K562 (cell line): Measurements from ENCODE around the gene NCOA6. TPM values are rescaled to one million over a fixed set of nuclear protein-coding genes. Genes with fewer than 3 reads are reported as not detected.

Source experiments
- GABPB2 ChIP-seq: fragments of 250-450 bp; sonication (Bioruptor Pico); conservative IDR thresholded peaks from 2 replicates; pipeline ENCODE4 v1.5.1; 2021; ENCODE audit warnings: mild to moderate bottlenecking
- GTF2E2 ChIP-seq: fragments of 200-800 bp; sonication (Bioruptor generic); IDR thresholded peaks from 2 replicates; pipeline ENCODE4 v1.6.1; 2016; ENCODE audit warnings: missing genetic modification characterization, missing compliant biosample characterization
- HNRNPK ChIP-seq: fragments of 200-400 bp; formaldehyde crosslinking; IDR thresholded peaks from one replicate; pipeline ENCODE4 v1.6.1; 2018; ENCODE audit warnings: mild to moderate bottlenecking, low read depth, low read length; ENCODE audit not compliant: poor library complexity, severe bottlenecking
- KLF16 ChIP-seq: IDR thresholded peaks from 2 replicates; pipeline ENCODE4 v1.6.1; 2016; ENCODE audit warnings: antibody characterized with exemption
- NRF1 ChIP-seq, 2 experiments: fragments of 450-650 bp; IDR thresholded peaks in 1 of 2; conservative IDR thresholded peaks in 1 of 2; 2 replicates each; pipeline ENCODE4 v1.6.1; 2014; ENCODE audit warnings: mild to moderate bottlenecking in 2 of 2
- PHF8 ChIP-seq: fragments of 200-600 bp; sonication (generic); IDR thresholded peaks from 2 replicates; pipeline ENCODE4 v1.6.1; 2012; ENCODE audit warnings: mixed run types, mild to moderate bottlenecking, inconsistent platforms, low read length, moderate library complexity, borderline replicate concordance
- POLR2A ChIP-seq: fragments of 450-650 bp; conservative IDR thresholded peaks from 2 replicates; pipeline ENCODE4 v1.6.1; 2016
- RBM14 ChIP-seq: fragments of 200-400 bp; formaldehyde crosslinking; IDR thresholded peaks from 2 replicates; pipeline ENCODE4 v1.6.1; 2018; ENCODE audit warnings: low read depth, mild to moderate bottlenecking, low read length, moderate library complexity, borderline replicate concordance; ENCODE audit not compliant: insufficient read depth
- TOE1 ChIP-seq, 2 experiments: fragments of 450-650 bp in 1 of 2; sonication (generic) in 1 of 2; formaldehyde crosslinking in 1 of 2; IDR thresholded peaks; 2 replicates each; pipeline versions ENCODE4 v1.7.1 to v1.8.0; 2016 to 2022; ENCODE audit warnings: borderline replicate concordance in 2 of 2, mild to moderate bottlenecking in 2 of 2, antibody characterized with exemption in 1 of 2, inconsistent platforms in 1 of 2, low read depth in 1 of 2, missing genetic modification reagents in 1 of 2, moderate library complexity in 1 of 2
- ZBTB17 ChIP-seq: fragments of 450-650 bp; formaldehyde crosslinking; IDR thresholded peaks from 2 replicates; pipeline ENCODE4 v1.4.0; 2020; ENCODE audit warnings: mild to moderate bottlenecking
- ZNF133 ChIP-seq: fragments of 250-450 bp; sonication (Bioruptor Pico); IDR thresholded peaks from 2 replicates; pipeline ENCODE4 v1.4.0; 2020; ENCODE audit warnings: mild to moderate bottlenecking
- ZNF197 ChIP-seq: fragments of 200-800 bp; sonication (Bioruptor generic); IDR thresholded peaks from 2 replicates; pipeline ENCODE4 v1.6.1; 2016; ENCODE audit warnings: low read depth, missing genetic modification characterization, missing compliant biosample characterization
- ZNF282 ChIP-seq: sonication (generic); formaldehyde crosslinking; IDR thresholded peaks from 2 replicates; pipeline ENCODE4 v1.8.1; 2023; ENCODE audit warnings: missing genetic modification reagents
- polyA plus RNA-seq, 8 experiments: library from polyadenylated mRNA; depleted of rRNA in 4 of 8; stranded (reverse) in 5 of 8; unstranded in 3 of 8; fragments of >200 nt; fragmentation: Nextera tagmentation in 2 of 8; fragmentation: Illumina TruSeq in 1 of 8; extraction: Ambion mirVana in 2 of 8; extraction: Trizol in 1 of 8; gene quantifications; 2 replicates each; pipeline versions ENCODE4 v1.2.1 to v1.2.3, GENCODE V29; 2011 to 2014; ENCODE audit warnings: inconsistent platforms in 1 of 8, missing spikeins in 1 of 8
- total RNA-seq, 7 experiments: library from RNA; depleted of rRNA in 6 of 7; stranded (reverse); fragments of >200 nt in 6 of 7; fragmentation: Illumina TruSeq in 2 of 7; extraction: Trizol in 2 of 7; gene quantifications; 2 replicates each; pipeline versions ENCODE4 v1.2.1 to v1.2.3, GENCODE V29; 2011 to 2021; ENCODE audit warnings: low replicate concordance in 1 of 7
- TF ChIP-seq, protein P1 (sequence below): fragments of 450-650 bp; formaldehyde crosslinking; IDR thresholded peaks from 2 replicates; pipeline ENCODE4 v1.4.0; 2022; ENCODE audit warnings: mild to moderate bottlenecking, moderate library complexity
- TF ChIP-seq, protein P2 (sequence below): fragments of 450-650 bp; formaldehyde crosslinking; IDR thresholded peaks from 2 replicates; pipeline ENCODE4 v1.4.0; 2020; ENCODE audit warnings: mild to moderate bottlenecking, moderate library complexity

Gene NCOA6
- total and polyA plus RNA-seq, 9 of the 15 experiments (the other 6 are each of a cell fraction or from before 2014, with no cell fraction given), result 6.1 to 25.0 (median 9.5) TPM

- TF ChIP-seq GABPB2 (CRISPR knock-in tag), result no peak
- peak; percentile 88 for TF ChIP-seq POLR2A
- no peak for TF ChIP-seq ZNF197 (CRISPR knock-in tag)
- TF ChIP-seq RBM14, result no peak
- TF ChIP-seq, protein P1, sequence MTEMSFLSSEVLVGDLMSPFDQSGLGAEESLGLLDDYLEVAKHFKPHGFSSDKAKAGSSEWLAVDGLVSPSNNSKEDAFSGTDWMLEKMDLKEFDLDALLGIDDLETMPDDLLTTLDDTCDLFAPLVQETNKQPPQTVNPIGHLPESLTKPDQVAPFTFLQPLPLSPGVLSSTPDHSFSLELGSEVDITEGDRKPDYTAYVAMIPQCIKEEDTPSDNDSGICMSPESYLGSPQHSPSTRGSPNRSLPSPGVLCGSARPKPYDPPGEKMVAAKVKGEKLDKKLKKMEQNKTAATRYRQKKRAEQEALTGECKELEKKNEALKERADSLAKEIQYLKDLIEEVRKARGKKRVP (CRISPR knock-in tag), result no peak
- peak; percentile 71 for TF ChIP-seq HNRNPK
- no peak for TF ChIP-seq ZNF282 (CRISPR knock-in tag)
- TF ChIP-seq, protein P2, sequence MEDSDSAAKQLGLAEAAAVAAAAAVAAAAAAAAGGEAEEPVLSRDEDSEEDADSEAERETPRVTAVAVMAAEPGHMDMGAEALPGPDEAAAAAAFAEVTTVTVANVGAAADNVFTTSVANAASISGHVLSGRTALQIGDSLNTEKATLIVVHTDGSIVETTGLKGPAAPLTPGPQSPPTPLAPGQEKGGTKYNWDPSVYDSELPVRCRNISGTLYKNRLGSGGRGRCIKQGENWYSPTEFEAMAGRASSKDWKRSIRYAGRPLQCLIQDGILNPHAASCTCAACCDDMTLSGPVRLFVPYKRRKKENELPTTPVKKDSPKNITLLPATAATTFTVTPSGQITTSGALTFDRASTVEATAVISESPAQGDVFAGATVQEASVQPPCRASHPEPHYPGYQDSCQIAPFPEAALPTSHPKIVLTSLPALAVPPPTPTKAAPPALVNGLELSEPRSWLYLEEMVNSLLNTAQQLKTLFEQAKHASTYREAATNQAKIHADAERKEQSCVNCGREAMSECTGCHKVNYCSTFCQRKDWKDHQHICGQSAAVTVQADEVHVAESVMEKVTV (CRISPR knock-in tag), result no peak
- peak; percentile 62; the same call in 1 of the 2 replicates for TF ChIP-seq PHF8
- TF ChIP-seq ZNF133 (CRISPR knock-in tag), result no peak
- no peak for TF ChIP-seq ZBTB17 (CRISPR knock-in tag)
- TF ChIP-seq GTF2E2 (tag), result no peak
- TF ChIP-seq NRF1 (conservative IDR thresholded peaks at IDR 0.05 in 1 of 2, IDR thresholded peaks at IDR 0.05 in 1 of 2), result 0 out of 4 replicates have a peak, but pooled peaks of 1 of the 2 experiments have one; percentile 35
- peak; percentile 90 for TF ChIP-seq TOE1 (IDR thresholded peaks at IDR 0.05; ENCODE audit: borderline replicate concordance)
- no peak for TF ChIP-seq TOE1 (CRISPR knock-in tag; IDR thresholded peaks at IDR 0.05; ENCODE audit: borderline replicate concordance, low read depth)
- TF ChIP-seq KLF16, result no peak
Measured at GRCh38 chr20:34825530-34826362, at the start of gene NCOA6 (continued).
